Activated CD4-positive, alpha-beta memory T cell treated with anti-CD3 and anti-CD28 coated beads for 36 hours (primary cell): Measurements from ENCODE around the gene OR8B12. TPM values are rescaled to one million over a fixed set of nuclear protein-coding genes. Genes with fewer than 3 reads are reported as not detected.
"Not testable (repeated sequence)": the region's sequence is repeated elsewhere in the genome, so short reads cannot be mapped to it uniquely, and the experiment has no call there.

ENCODE experiments used
- CTCF ChIA-PET: fragments of 350-600 bp; sonication (Branson Sonifier 250); formaldehyde crosslinking; loops from one replicate; lab custom pipeline; 2021; ENCODE audit warnings: antibody characterized with exemption, inconsistent platforms; lab: Charles Lee
- POLR2A ChIA-PET: fragments of 350-600 bp; sonication (Branson Sonifier 250); formaldehyde crosslinking; loops from one replicate; lab custom pipeline; 2021; ENCODE audit warnings: antibody characterized with exemption; lab: Charles Lee
- DNase-seq: peaks from one replicate; pipeline ENCODE4 v3.0.0-alpha.2; 2020
- H3K27ac Mint-ChIP-seq: one replicate; pipeline ENCODE4 v1.8.0; 2021; ENCODE audit warnings: mixed read lengths
- H3K27me3 Mint-ChIP-seq: one replicate; pipeline ENCODE4 v1.8.0; 2021; ENCODE audit warnings: mixed read lengths
- H3K36me3 Mint-ChIP-seq: one replicate; pipeline ENCODE4 v1.8.0; 2021; ENCODE audit warnings: mixed read lengths
- H3K4me1 Mint-ChIP-seq: one replicate; pipeline ENCODE4 v1.8.0; 2021; ENCODE audit warnings: low read depth, mixed read lengths
- H3K4me3 Mint-ChIP-seq: one replicate; pipeline ENCODE4 v1.8.0; 2021; ENCODE audit warnings: mild to moderate bottlenecking, mixed read lengths
- H3K9me3 Mint-ChIP-seq: one replicate; pipeline ENCODE4 v1.8.0; 2021; ENCODE audit warnings: mixed read lengths
- intact Hi-C: fragments of 100-400 bp; cut with micrococcal nuclease; formaldehyde crosslinking; loops from one replicate; pipeline ENCODE4 v1.15.1; 2023
- total RNA-seq, 2 experiments: library from RNA; stranded (reverse); gene quantifications; one replicate each; pipeline ENCODE4 v1.2.3, GENCODE V29; 2021

The OR8B12 gene
- total RNA-seq, 2 experiments from 2014 or later, result not detected

DNA sequence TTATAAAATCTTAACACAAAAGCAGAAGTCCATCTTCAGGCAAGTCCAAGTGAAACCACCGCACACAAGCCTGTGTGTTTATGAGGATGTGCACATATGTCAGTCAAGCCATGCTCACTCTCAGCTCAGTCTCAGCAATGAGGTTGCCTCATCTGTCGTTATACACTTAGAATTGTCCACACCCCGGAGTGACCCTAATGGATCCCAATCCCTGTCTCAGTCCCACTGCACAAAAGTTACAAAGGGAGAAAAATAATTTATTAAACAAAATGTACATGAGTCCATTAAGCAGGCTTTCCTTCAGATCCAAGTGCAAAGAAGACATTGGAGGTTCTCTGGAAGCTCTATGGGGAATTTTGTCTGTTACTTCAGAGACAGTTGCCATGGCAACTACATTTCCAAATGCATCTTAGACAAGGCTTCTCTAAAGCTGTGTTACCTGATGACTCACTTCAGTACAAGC, 24.4 kb downstream of the OR8B12 start:
- Mint-ChIP-seq H3K9me3 (no peaks in the 10 kb centered on the region), H3K4me3 (no peak overlapping the region), H3K4me1 (no peaks in the 10 kb centered on the region), H3K36me3 (no peaks in the 10 kb centered on the region), H3K27me3 (no peaks in the 10 kb centered on the region), H3K27ac (no peak overlapping the region)
- ChIA-PET CTCF (no interaction called here), POLR2A (no interaction called here)
- no peak for DNase-seq
- intact Hi-C loops, result no loop called here

DNA sequence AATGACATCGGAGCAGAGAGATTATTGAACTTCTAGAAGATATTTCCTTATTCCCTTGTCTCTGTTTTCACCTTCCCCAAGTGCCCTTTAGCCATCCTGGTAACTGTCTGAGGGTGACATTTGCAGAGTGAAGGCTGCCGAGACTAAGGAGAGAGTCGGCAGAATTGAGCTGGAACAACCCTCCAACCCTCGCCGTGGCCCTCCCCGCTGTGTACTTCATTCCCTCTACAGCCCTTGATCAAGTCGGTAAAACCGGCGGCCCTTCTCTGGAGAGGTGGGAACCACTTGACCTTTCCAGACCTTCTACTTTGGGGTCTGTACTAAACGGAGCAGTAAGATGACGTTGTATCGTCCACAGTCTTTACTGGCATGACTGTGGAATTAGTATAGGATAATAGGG, 26.1 kb downstream of the OR8B12 start:
- Mint-ChIP-seq H3K27ac (no peak overlapping the region), H3K4me3 (no peak overlapping the region), H3K36me3 (no peaks in the 10 kb centered on the region), H3K4me1 (no peaks in the 10 kb centered on the region), H3K27me3 (no peaks in the 10 kb centered on the region), H3K9me3 (no peaks in the 10 kb centered on the region)
- DNase-seq, result no peak
- intact Hi-C loops, result no loop called here
- ChIA-PET CTCF (no interaction called here), POLR2A (no interaction called here)

DNA sequence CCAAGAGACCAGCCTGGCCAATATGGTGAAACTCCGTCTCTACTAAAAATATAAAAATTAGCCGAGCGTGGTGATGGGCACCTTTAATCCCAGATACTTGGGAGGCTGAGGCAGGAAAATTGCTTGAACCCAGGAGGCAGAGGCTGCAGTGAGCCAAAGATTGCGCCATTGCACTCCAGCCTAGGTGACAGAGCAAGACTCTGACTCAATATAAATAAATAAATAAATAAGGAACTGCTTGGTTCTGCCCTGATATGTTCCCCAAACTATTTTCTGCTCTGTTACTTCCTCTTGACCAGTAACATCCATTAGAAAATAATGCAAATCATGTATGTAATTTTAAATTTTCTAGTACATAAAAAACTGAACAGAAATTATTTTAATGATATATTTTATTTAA, 28.8 kb downstream of the OR8B12 start:
- H3K27me3 Mint-ChIP-seq, POLR2A ChIA-PET, H3K4me3 Mint-ChIP-seq, H3K4me1 Mint-ChIP-seq, DNase-seq, H3K27ac Mint-ChIP-seq, H3K36me3 Mint-ChIP-seq, CTCF ChIA-PET, intact Hi-C loops, H3K9me3 Mint-ChIP-seq: not testable (repeated sequence)

DNA sequence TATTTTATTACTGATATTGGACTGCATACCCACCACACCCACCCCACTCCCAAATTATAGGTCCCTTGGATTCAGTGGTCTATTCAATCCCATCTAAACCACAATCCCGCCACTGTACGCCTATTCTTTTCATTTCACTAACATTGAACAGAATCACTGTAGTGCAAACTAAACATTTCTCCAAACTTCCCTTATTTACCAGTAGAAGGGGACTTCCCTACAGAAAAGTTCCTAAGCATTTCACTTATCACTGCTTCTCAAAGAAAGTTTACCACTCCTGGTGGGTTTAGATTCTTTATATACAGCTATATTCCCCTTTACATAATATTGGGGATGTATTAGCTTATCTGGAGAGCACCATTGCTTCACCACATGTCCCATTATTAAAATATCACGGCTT, 29.3 kb downstream of the OR8B12 start:
- POLR2A ChIA-PET, result no interaction called here

GRCh38 chr11:124511745-124512144, 31.7 kb downstream of the OR8B12 start:
- no peak overlapping the region for H3K27ac Mint-ChIP-seq
- ChIA-PET CTCF (interaction anchor here (0.8 kb wide), 1 partner anchor 96 kb away, joined by 3 read pairs; no protein-coding TSS in a partner anchor), POLR2A (no interaction called here)
- no peaks in the 10 kb centered on the region for H3K36me3 Mint-ChIP-seq
- intact Hi-C loops, result no loop called here
- no peaks in the 10 kb centered on the region for H3K4me1 Mint-ChIP-seq
- peaks cover 17% of the 10 kb centered on the region for H3K9me3 Mint-ChIP-seq
- H3K27me3 Mint-ChIP-seq, result peaks cover 2% of the 10 kb centered on the region
- no peak for DNase-seq
- no peak overlapping the region for H3K4me3 Mint-ChIP-seq

More for the DNA sequence above, 29.3 kb downstream of the OR8B12 start:
- Mint-ChIP-seq H3K27me3 (peaks cover 2% of the 10 kb centered on the region), H3K36me3 (no peaks in the 10 kb centered on the region), H3K4me3 (no peak overlapping the region), H3K27ac (no peak overlapping the region), H3K9me3 (no peaks in the 10 kb centered on the region), H3K4me1 (no peaks in the 10 kb centered on the region)
- no peak for DNase-seq
- intact Hi-C loops, result no loop called here
- CTCF ChIA-PET, result no interaction called here

DNA sequence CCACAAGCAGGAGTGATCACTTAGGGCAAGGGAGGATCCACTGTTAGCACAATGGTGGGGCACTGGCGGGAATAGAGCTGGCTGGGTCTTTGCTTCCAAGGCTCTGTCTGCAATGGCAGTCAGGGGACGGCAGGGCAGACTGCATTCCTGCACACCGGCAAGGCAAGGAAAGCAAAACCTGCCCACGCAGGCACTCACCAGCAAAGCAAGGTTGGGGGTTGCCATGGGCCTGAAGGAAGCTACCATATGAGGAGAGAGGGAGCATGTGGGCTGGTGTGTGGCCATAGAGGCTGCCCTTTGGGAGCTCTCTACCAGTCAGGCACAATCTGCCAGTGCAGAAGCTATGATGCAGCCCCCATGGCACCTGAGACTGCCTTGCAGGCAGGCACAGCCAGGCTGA, 33.2 kb downstream of the OR8B12 start:
- ChIA-PET CTCF (no interaction called here), POLR2A (no interaction called here)
- no peak overlapping the region for H3K4me3 Mint-ChIP-seq
- H3K4me1 Mint-ChIP-seq, result no peaks in the 10 kb centered on the region
- H3K27ac Mint-ChIP-seq, result no peak overlapping the region
- intact Hi-C loops, result no loop called here
- no peaks in the 10 kb centered on the region for H3K36me3 Mint-ChIP-seq
- H3K9me3 Mint-ChIP-seq, result peaks cover 17% of the 10 kb centered on the region
- no peak for DNase-seq
- peaks cover 2% of the 10 kb centered on the region for H3K27me3 Mint-ChIP-seq

DNA sequence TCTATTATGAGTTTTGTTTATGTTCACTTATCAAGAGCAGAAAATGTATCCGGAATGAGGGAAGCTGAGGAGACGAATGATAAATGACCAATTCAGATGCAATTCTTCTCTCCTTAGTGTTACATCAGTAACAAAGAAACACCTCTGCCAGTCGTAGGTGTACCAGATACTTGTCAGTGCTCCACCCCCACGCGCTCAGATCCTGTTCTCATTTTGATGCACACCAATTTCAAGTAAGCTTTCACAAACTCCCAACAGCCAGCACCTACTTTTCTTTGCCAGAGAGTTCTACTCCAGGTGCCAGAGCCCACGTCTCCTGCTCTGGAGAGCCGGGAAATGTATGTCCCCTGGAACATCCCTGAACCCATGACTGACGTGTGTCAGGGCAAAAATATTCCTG, 43.7 kb downstream of the OR8B12 start:
- intact Hi-C loops, result no loop called here
- H3K4me1 Mint-ChIP-seq, result no peaks in the 10 kb centered on the region
- H3K9me3 Mint-ChIP-seq, result no peaks in the 10 kb centered on the region
- no peaks in the 10 kb centered on the region for H3K36me3 Mint-ChIP-seq
- no peak overlapping the region for H3K4me3 Mint-ChIP-seq
- no peak for DNase-seq
- CTCF ChIA-PET, result no interaction called here
- POLR2A ChIA-PET, result no interaction called here
- H3K27ac Mint-ChIP-seq, result no peak overlapping the region
- H3K27me3 Mint-ChIP-seq, result peaks cover 2% of the 10 kb centered on the region

- intact Hi-C loops, result no loop called here
- Mint-ChIP-seq H3K4me3 (no peak overlapping the region), H3K27ac (no peak overlapping the region), H3K27me3 (peaks cover 3% of the 10 kb centered on the region), H3K9me3 (peaks cover 8% of the 10 kb centered on the region), H3K36me3 (no peaks in the 10 kb centered on the region), H3K4me1 (no peaks in the 10 kb centered on the region)
- POLR2A ChIA-PET, result no interaction called here
- CTCF ChIA-PET, result no interaction called here
- DNase-seq, result no peak
Observed at GRCh38 chr11:124493016-124493655, 50.3 kb downstream of the OR8B12 start.

Other genes with a start within 250 kb of the OR8B12 start
- gene OR8D1, start 229.7 kb downstream of the OR8B12 start, total RNA-seq, result not detected
- not detected for gene OR8D2, start 223.5 kb downstream of the OR8B12 start, total RNA-seq
- gene OR8B2, start 159.2 kb downstream of the OR8B12 start, total RNA-seq, result not detected
- not detected for gene OR8B3, start 144.6 kb downstream of the OR8B12 start, total RNA-seq
- gene OR8B4, start 118.8 kb downstream of the OR8B12 start, total RNA-seq, result not detected
- gene OR8B8, start 98.0 kb downstream of the OR8B12 start, total RNA-seq, result not detected
- not detected for gene OR8A1, start 26.3 kb upstream of the OR8B12 start, total RNA-seq
- not detected for gene PANX3, start 67.8 kb upstream of the OR8B12 start, total RNA-seq
- gene TBRG1, start 79.2 kb upstream of the OR8B12 start, total RNA-seq, result 10 to 100 TPM; 33.5 to 34.5 TPM
- gene SIAE, start 130.1 kb upstream of the OR8B12 start, total RNA-seq, result 10 to 100 TPM; 11.8 to 12.1 TPM
- 1 to 10 TPM; 5.0 to 6.7 TPM for gene SPA17, start 130.2 kb upstream of the OR8B12 start, total RNA-seq
- gene NRGN, start 196.3 kb upstream of the OR8B12 start, total RNA-seq, result 10 to 100 TPM; 15.3 to 17.0 TPM
- gene VSIG2, start 208.6 kb upstream of the OR8B12 start, total RNA-seq, result under 1 TPM; 0.31 to 0.34 TPM
- under 1 TPM; 0.64 to 0.75 TPM for gene ESAM, start 218.6 kb upstream of the OR8B12 start, total RNA-seq